Superior temporal gyrus (tissue), 1 donor: ENCODE data around the gene PCDHGA6.
A peak's percentile ranks its signal among the peaks of the same experiment; 100 is the strongest.

Source experiments
- DNase-seq: peaks from one replicate; pipeline ENCODE4 v3.0.0-alpha.2; 2016; ENCODE audit errors: extremely low spot score

Gene PCDHGA6

GRCh38 chr5:141419074-141419880 is 45.6 kb downstream of the PCDHGA6 start:
- no peak for DNase-seq

GRCh38 chr5:141420855-141421488 is 47.3 kb downstream of the PCDHGA6 start, which contains the start of gene PCDHGA11:
PCDHGA11 (plus strand) TSS chr5:141421051; CDS start chr5:141421228, 177 bp downstream.
- DNase-seq = peak; percentile 16

GRCh38 chr5:141421489-141421855 is 47.8 kb downstream of the PCDHGA6 start:
- DNase-seq = no peak

- no peak for DNase-seq
Measured at GRCh38 chr5:141422742-141423291, 49.1 kb downstream of the PCDHGA6 start.

DNA sequence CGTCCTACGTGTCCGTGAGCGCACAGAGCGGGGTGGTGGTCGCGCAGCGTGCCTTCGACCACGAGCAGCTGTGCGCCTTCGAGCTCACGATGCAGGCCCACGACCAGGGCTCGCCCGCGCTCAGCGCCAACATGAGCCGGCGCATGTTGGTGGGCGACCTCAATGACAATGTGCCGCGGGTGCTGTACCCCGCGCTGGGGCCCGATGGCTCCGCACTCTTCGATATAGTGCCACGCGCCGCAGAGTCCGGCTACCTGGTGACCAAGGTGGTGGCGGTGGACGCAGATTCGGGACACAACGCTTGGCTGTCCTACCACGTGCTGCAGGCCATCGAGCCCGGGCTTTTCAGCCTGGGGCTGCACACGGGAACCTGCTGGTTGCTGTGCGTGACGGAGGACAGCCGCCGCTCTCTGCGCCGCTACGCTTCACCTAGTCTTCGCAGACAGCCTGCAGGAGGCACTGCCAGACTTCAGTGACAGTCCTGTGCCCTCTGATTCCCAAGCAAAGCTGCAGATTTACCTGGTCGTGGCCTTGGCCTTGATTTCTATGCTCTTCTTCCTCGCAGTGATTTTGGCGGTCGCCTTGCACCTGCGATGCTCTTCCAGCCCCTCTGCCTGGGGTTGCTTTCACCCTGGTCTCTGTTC is 54.2 kb downstream of the PCDHGA6 start:
- no peak for DNase-seq
